Heart left ventricle (tissue), 16 donors: ENCODE measurements around the gene ALPL. TPM values are rescaled to one million over a fixed set of nuclear protein-coding genes. Genes with fewer than 3 reads are reported as not detected.
A peak's percentile ranks its signal among the peaks of the same experiment; 100 is the strongest.

ENCODE experiments used
- ATAC-seq, 4 donors: fragments of 200-7000 bp; cut with Tn5 transposase; one replicate each; pipeline ENCODE4 v1.9.1; 2020 to 2022; ENCODE audit warnings: moderate library complexity in 4 of 4, mild to moderate bottlenecking in 3 of 4, moderate number of reproducible peaks in 1 of 4
- DNase-seq, 5 donors: peaks; one replicate each; pipeline ENCODE4 v3.0.0-alpha.2; 2020
- H3K27ac ChIP-seq, 12 donors: fragments of 200-600 bp; sonication (generic) in 4 of 12; one replicate each; pipeline versions ENCODE4 v1.5.0 to v1.8.0; 2016 to 2022; ENCODE audit warnings: mild to moderate bottlenecking in 2 of 12
- H3K27me3 ChIP-seq, 9 donors: fragments of 200-600 bp; sonication (generic) in 2 of 9; one replicate each; pipeline versions ENCODE4 v1.5.1 to v1.8.0; 2016 to 2022; ENCODE audit warnings: mild to moderate bottlenecking in 3 of 9
- H3K36me3 ChIP-seq, 9 donors: fragments of 200-600 bp; sonication (generic) in 2 of 9; one replicate each; pipeline versions ENCODE4 v1.5.0 to v1.8.0; 2018 to 2022; ENCODE audit warnings: mild to moderate bottlenecking in 2 of 9
- H3K4me1 ChIP-seq, 12 donors: fragments of 200-600 bp; sonication (generic) in 4 of 12; one replicate each; pipeline versions ENCODE4 v1.5.0 to v1.8.0; 2016 to 2022; ENCODE audit warnings: mild to moderate bottlenecking in 3 of 12
- H3K4me3 ChIP-seq, 12 donors: fragments of 200-600 bp; sonication (generic) in 4 of 12; one replicate each; pipeline versions ENCODE4 v1.5.0 to v1.8.0; 2017 to 2022; ENCODE audit warnings: mild to moderate bottlenecking in 9 of 12, moderate library complexity in 4 of 12
- H3K9me3 ChIP-seq, 12 donors: fragments of 200-600 bp; sonication (generic) in 4 of 12; one replicate each; pipeline versions ENCODE4 v1.5.0 to v1.8.0; 2016 to 2022; ENCODE audit warnings: mild to moderate bottlenecking in 1 of 12
- POLR2A ChIP-seq, 2 donors: fragments of 450-650 bp; IDR thresholded peaks; one replicate each; pipeline ENCODE4 v1.6.1; 2017; ENCODE audit warnings: antibody characterized with exemption in 2 of 2, mild to moderate bottlenecking in 2 of 2, moderate library complexity in 2 of 2
- WGBS, 4 donors: extraction: QIAGEN DNeasy Blood & Tissue Kit in 2 of 4; methylation state at CpG; one replicate each; pipeline versions ENCODE4 v1.1.5 to v1.1.7; 2013 to 2018; 5-methylcytosine and 5-hydroxymethylcytosine counted together
- intact Hi-C, 10 donors: fragments of 100-400 bp; cut with DNase I; formaldehyde crosslinking; loops; one replicate each; pipeline versions ENCODE4 v1.11.1 to v1.14.2; 2022
- polyA plus RNA-seq, 2 donors: library from polyadenylated mRNA; stranded (reverse); fragments of 200-250 nt; gene quantifications; one replicate each; pipeline ENCODE4 v1.2.3, GENCODE V29; 2013
- total RNA-seq, 9 donors: library from RNA; depleted of rRNA in 2 of 9; stranded (reverse); fragments of >200 nt in 2 of 9; fragmentation: NEBNext Ultra II Directional in 3 of 9; extraction: Animal tissue kit (Norgen Biotek cat#: 25700) in 3 of 9; gene quantifications; one replicate each; pipeline versions ENCODE4 v1.1.0 to v1.2.4, GENCODE V29; 2016 to 2023
- TF ChIP-seq, protein P1 (sequence below), 12 donors: fragments of 200-600 bp; sonication (generic) in 4 of 12; IDR thresholded peaks; one replicate each; pipeline versions ENCODE4 v1.5.0 to v1.8.0; 2018 to 2022; ENCODE audit warnings: antibody characterized with exemption in 12 of 12, mild to moderate bottlenecking in 5 of 12
- donor health status: ischemic (EF 13 %, LVEDD 7.1; RV severe dilation, severe dysfunction).
- donor health status: healthy with polysubstance abuse.
- donor health status: DM: no; HTN: yes; CAD: no.
- donor health status: DM: no; HTN: no; CAD: no.
- donor health status: ischemic (EF 25% LVEDD 6.9; RV normal size, moderate dysfunction).
- donor health status: ischemic (EF 25% LVEDD 5.7; RV mildly dilated, moderate dysfunction).
- donor health status: healthy.
- donor health status: DM: yes; HTN: yes; CAD: no.
- donor health status: ischemic (EF 35%, LVEDD 5.7; RV mildly dilated, moderate dysfunction).
- donor health status: nonischemic (EF 11% LVEDD 7.7; RV severe dilation, severe dysfunction).
- donor health status: DM: yes; HTN: yes; CAD: no.
- donor health status: PGD.
- donor health status: ischemic (EF 29% LVEDD 5.4; RV normal size, mild dysfunction).
- donor health status: nonischemic (EF 23%, LVEDD 6.1; RV moderate dilation, normal function).

Gene ALPL
- total and polyA plus RNA-seq, 11 donors: 6.3 to 45.8 (median 12.3) TPM

DNA sequence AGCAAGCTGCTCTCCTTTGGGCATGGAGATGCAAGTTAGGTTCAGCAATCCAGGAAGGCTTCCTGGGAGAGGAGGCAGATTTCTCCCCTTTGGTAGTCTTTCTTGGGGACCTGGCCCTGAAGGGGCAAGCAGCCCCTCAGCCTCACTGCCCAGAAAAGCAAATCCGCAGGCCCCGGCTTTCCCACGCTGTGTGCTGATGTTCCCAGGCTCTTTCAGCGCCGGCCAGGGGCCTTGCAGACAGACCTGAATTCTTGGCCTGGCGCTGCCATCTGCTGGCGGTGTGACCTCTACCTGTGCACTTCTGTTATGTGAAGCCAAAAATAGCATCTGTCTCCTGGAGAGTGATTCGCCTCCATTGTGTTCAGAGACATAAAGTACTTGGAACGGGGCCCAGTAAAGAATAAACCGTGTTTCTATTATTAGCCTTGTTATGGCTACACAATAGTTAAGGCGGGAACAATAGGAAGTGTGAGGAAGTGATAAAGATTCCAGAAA is 64.8 kb downstream of the ALPL start:
- 4 to 12% (median 6%) methylated on average over 7 to 11 of the region's 11 CpGs for WGBS, 4 donors
- Histone ChIP-seq H3K4me1 (peaks cover 0 to 27% (median 21%) of the 10 kb centered on the region in 12 donors), H3K4me3 (peak overlapping the region in 2 of 12 donors; percentile 3 to 11), H3K36me3 (no peaks in the 10 kb centered on the region), H3K27me3 (peaks cover 0 to 4% (median 0%) of the 10 kb centered on the region in 9 donors), H3K27ac (peak overlapping the region; percentile 68 to 96 (median 82)), H3K9me3 (peaks cover 0 to 9% (median 0%) of the 10 kb centered on the region in 12 donors)
- TF ChIP-seq, protein P1, sequence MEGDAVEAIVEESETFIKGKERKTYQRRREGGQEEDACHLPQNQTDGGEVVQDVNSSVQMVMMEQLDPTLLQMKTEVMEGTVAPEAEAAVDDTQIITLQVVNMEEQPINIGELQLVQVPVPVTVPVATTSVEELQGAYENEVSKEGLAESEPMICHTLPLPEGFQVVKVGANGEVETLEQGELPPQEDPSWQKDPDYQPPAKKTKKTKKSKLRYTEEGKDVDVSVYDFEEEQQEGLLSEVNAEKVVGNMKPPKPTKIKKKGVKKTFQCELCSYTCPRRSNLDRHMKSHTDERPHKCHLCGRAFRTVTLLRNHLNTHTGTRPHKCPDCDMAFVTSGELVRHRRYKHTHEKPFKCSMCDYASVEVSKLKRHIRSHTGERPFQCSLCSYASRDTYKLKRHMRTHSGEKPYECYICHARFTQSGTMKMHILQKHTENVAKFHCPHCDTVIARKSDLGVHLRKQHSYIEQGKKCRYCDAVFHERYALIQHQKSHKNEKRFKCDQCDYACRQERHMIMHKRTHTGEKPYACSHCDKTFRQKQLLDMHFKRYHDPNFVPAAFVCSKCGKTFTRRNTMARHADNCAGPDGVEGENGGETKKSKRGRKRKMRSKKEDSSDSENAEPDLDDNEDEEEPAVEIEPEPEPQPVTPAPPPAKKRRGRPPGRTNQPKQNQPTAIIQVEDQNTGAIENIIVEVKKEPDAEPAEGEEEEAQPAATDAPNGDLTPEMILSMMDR (IDR thresholded peaks at IDR 0.05): peak; percentile 46 to 81 (median 66)
- TF ChIP-seq POLR2A (IDR thresholded peaks at IDR 0.05): no peak
- intact Hi-C loops: loop anchor here (1.0 to 10.0 kb wide), 15 partner anchors 36 to 319 kb away; partner anchors contain the start of gene ALPL (in 9 of the 10)
- peak; percentile 89 to 94 (median 92) for ATAC-seq
- DNase-seq: peak; percentile 85 to 92 (median 90)

DNA sequence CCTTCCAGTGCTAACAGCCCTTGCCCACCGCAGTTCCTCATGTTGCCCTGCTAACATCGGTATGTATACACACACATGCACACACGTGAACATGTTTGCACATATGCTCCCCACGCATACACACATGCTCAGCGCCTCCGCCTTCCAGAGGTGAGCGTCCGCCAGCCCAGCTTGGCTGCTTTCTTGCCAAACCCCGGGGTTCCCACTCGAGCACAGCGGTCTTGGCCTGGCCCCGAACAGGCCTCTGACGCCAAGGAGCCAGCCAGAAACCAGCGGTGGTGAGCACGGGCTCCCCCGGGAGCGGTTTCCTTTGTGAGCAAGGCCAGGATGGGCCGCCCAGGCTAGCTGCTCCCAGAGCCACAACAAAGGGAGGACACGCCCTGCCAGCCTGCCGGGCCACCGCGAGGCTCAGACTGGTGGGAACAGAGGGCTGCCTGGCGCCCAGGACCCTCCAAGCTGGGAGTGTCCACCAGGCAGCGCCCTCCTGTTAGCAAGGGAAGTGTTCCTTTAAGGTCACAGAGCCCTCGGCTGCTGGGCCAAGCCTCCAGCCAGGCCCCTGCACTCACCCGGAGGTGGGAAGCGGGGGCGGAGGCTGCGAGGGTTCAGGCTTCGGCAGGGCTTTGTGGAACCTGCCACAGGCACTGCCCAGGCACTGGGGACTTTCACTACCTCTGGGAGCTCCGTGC is 65.4 kb downstream of the ALPL start:
- Histone ChIP-seq H3K4me1 (peaks cover 0 to 27% (median 21%) of the 10 kb centered on the region in 12 donors), H3K36me3 (no peaks in the 10 kb centered on the region), H3K4me3 (peak overlapping the region in 2 of 12 donors; percentile 3 to 11), H3K27me3 (peaks cover 0 to 4% (median 0%) of the 10 kb centered on the region in 9 donors), H3K9me3 (peaks cover 0 to 9% (median 0%) of the 10 kb centered on the region in 12 donors), H3K27ac (peak overlapping the region; percentile 68 to 96 (median 82))
- ATAC-seq (peak; percentile 74 to 84 (median 79)), DNase-seq (peak; percentile 82 to 91 (median 87))
- intact Hi-C loops: loop anchor here (1.0 to 10.0 kb wide), 15 partner anchors 36 to 320 kb away; partner anchors contain the start of gene ALPL (in 7 of the 10)
- TF ChIP-seq, protein P1 (IDR thresholded peaks at IDR 0.05): peak in 6 of 12 donors; percentile 6 to 41 (median 33)
- no peak for TF ChIP-seq POLR2A (IDR thresholded peaks at IDR 0.05)
- 11 to 19% (median 16%) methylated on average over 6 to 31 of the region's 31 CpGs for WGBS, 4 donors

DNA sequence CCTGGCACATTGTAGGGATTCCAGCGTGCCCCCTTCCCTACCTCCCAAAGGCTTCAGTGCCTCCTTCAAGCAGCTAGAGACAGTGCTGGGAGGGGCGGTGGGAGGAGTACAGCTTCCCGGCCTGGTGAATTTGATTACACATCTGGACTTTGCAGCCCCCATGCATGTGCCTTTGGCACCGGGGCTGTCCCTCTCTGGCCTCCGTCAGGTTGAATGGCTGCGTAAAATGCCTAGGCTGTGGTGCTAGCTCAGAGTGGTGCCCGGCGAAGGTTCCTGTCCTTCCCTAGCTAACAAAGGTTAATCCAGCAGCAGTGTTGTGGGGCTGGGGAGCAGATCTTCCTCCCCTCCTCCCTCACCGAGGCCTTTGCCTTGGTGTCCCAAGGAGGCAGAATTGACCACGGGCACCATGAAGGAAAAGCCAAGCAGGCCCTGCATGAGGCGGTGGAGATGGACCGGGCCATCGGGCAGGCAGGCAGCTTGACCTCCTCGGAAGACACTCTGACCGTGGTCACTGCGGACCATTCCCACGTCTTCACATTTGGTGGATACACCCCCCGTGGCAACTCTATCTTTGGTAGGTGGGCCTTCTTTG is 66.2 kb downstream of the ALPL start:
- TF ChIP-seq, protein P1 (IDR thresholded peaks at IDR 0.05): no peak
- TF ChIP-seq POLR2A (IDR thresholded peaks at IDR 0.05): no peak
- ATAC-seq: no peak
- 87 to 94% (median 91%) methylated on average over 9 to 18 of the region's 18 CpGs for WGBS, 4 donors
- no peaks in the 10 kb centered on the region for H3K36me3 ChIP-seq
- H3K27me3 ChIP-seq: peaks cover 0 to 4% (median 0%) of the 10 kb centered on the region in 9 donors
- intact Hi-C loops: loop anchor here in 6 of 10 donors (2.0 to 10.0 kb wide), 6 partner anchors 65 to 321 kb away; partner anchors contain the start of gene ALPL (in 3 of the 6)
- H3K4me3 ChIP-seq: no peak overlapping the region
- peaks cover 0 to 27% (median 21%) of the 10 kb centered on the region in 12 donors for H3K4me1 ChIP-seq
- peak in 1 of 5 donors; percentile 20 for DNase-seq
- peaks cover 0 to 9% (median 0%) of the 10 kb centered on the region in 12 donors for H3K9me3 ChIP-seq
- peak overlapping the region in 11 of 12 donors; percentile 74 to 96 (median 82) for H3K27ac ChIP-seq
